ENCODE data around the gene MEPCE. TPM values are rescaled to one million over a fixed set of nuclear protein-coding genes. Genes with fewer than 3 reads are reported as not detected.
A peak's percentile ranks its signal among the peaks of the same experiment; 100 is the strongest.

The MEPCE gene
- total RNA-seq, 2 experiments from 2014 or later, result 49.1 to 50.5 TPM

DNA sequence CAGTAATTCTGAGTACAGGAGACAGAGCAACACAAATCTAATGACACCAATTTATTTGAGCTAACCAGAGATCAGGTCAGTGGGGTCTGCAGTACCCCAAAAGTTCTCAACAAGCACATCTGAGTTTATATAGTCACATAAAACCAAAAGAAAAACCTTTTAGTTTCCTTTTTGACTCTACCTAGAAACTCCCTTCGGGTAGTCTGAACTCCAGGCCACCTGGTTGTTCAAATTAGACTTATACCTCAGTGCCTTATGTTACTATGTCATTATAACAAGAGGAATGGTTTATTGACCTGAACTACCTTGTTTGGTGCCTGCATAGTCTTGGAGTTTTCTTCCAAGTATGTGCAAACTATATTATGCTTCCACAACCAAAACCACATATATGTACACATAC lies 15.7 kb upstream of the MEPCE start:
- no peaks in the 10 kb centered on the region for H3K36me3 Mint-ChIP-seq (ENCODE audit: low read depth)
- ChIA-PET POLR2A (no interaction called here), CTCF (interaction anchor here (0.9 to 1.3 kb wide), 2 partner anchors 10 to 299 kb away, joined by 3 to 6 read pairs; no protein-coding TSS in a partner anchor)
- no peak overlapping the region for H3K27ac Mint-ChIP-seq
- H3K27me3 Mint-ChIP-seq, result no peaks in the 10 kb centered on the region
- no peak overlapping the region for H3K4me3 Mint-ChIP-seq
- peaks cover 8% of the 10 kb centered on the region for H3K4me1 Mint-ChIP-seq
- DNase-seq, result no peak
- H3K9me3 Mint-ChIP-seq, result no peaks in the 10 kb centered on the region

GRCh38 chr7:100415448-100415847 lies 14.2 kb upstream of the MEPCE start:
- ChIA-PET CTCF (interaction anchor here (0.6 to 1.4 kb wide), 5 partner anchors 8 to 285 kb away, joined by 3 to 5 read pairs (median 4); partner anchors contain the start of gene ZCWPW1), POLR2A (no interaction called here)
- peaks cover 3% of the 10 kb centered on the region for H3K27me3 Mint-ChIP-seq
- DNase-seq, result no peak
- no peaks in the 10 kb centered on the region for H3K36me3 Mint-ChIP-seq (ENCODE audit: low read depth)
- peaks cover 8% of the 10 kb centered on the region for H3K4me1 Mint-ChIP-seq
- H3K4me3 Mint-ChIP-seq, result no peak overlapping the region
- H3K9me3 Mint-ChIP-seq, result no peaks in the 10 kb centered on the region
- no peak overlapping the region for H3K27ac Mint-ChIP-seq

DNA sequence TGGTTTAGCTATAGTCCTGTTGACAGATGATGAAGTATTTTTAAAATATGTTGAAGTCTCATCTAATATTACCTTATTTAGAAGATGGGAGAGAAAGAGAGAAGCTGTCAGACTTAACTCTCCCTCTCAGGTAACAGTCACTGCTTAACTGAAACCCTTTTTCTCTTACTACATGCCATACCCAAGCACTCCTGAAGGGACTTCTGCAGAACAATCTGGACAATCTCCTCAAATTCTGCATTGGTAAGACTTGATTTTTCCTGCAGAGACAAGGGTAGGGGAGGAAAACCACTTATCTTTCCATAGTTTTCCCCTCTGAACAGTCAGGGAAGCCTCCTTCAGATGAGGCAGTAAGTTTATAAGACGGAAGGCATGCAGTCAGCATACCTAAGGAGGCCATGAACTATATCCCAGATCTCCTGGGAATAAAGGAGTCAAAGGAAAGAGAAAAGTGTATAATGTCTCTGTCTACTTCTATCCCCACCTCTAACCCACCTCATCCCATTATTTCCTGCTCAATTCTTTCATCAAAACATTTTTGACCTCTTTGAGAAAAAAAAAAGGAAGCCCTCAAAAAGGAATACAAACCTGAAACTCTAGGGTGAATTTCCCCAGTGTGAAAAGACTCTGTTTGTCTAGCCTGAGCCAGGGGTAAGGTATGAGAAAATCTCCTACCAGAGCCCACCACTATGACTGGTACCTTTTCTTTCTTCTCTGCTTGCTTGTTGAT lies 10.5 kb upstream of the MEPCE start:
- Mint-ChIP-seq H3K4me3 (no peak overlapping the region), H3K36me3 (ENCODE audit: low read depth) (no peaks in the 10 kb centered on the region), H3K27me3 (peaks cover 3% of the 10 kb centered on the region), H3K9me3 (no peaks in the 10 kb centered on the region), H3K27ac (no peak overlapping the region), H3K4me1 (no peaks in the 10 kb centered on the region)
- CTCF ChIA-PET, result interaction anchor here (1.5 to 1.9 kb wide), 2 partner anchors 9 to 11 kb away, joined by 5 to 10 read pairs; partner anchors contain the start of gene ZCWPW1
- POLR2A ChIA-PET, result no interaction called here
- no peak for DNase-seq

DNA sequence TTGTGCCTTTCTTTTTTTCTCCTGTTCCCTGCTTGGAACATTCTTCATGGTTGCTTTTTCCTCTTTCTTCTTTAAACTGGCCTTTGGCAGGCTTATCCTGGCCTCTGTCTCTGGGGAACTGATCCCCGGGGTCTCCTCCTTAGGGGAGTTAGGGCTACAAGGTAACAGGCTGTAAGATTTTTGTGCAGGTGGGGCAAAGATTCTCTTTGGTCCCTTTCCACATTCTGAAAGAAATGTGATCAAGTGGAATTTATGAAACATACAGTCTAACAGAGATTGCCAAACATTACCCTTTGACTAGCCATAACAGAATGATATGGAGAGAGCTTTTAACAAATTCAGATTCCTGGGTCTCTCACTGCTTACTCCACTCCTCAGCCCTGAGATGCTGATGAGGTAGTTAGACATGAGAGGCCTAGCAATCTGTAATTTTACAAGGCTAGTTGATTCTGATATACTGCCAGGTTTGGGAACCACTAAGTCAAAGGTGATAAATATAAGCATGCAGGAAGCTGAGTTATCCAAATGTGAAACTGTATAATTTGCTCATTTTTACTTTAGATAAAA lies 9.9 kb upstream of the MEPCE start:
- H3K36me3 Mint-ChIP-seq (ENCODE audit: low read depth), result no peaks in the 10 kb centered on the region
- H3K27me3 Mint-ChIP-seq, result peaks cover 3% of the 10 kb centered on the region
- ChIA-PET CTCF (interaction anchor here (1.2 kb wide), 1 partner anchor 9 kb away, joined by 3 read pairs; the partner anchor contains the start of gene ZCWPW1), POLR2A (no interaction called here)
- H3K4me3 Mint-ChIP-seq, result no peak overlapping the region
- no peak overlapping the region for H3K27ac Mint-ChIP-seq
- DNase-seq, result no peak
- no peaks in the 10 kb centered on the region for H3K4me1 Mint-ChIP-seq
- no peaks in the 10 kb centered on the region for H3K9me3 Mint-ChIP-seq

DNA sequence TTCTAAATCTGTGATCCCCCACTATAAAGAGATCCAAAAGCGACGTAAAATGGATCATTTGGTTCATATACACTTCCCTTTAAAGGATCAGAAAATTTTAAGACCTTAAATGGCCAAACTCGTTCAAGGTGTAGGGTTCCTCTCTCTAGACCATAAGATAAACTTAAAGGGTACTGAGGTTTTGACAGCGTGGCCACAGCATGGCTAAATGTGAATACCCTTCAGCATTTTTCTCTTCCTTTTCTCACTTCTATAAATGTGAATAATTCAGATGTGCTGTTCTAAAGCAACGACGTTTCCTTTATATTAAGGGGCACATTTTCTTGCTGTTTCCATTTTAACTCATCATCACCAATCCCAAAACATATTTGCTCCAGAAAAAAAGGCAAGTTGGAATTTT lies 6.3 kb upstream of the MEPCE start:
- Mint-ChIP-seq H3K27ac (no peak overlapping the region), H3K4me1 (peaks cover 7% of the 10 kb centered on the region), H3K4me3 (no peak overlapping the region), H3K9me3 (peaks cover 5% of the 10 kb centered on the region), H3K27me3 (peaks cover 5% of the 10 kb centered on the region), H3K36me3 (ENCODE audit: low read depth) (peaks cover 5% of the 10 kb centered on the region)
- CTCF ChIA-PET, result interaction anchor here (0.7 to 0.8 kb wide), 2 partner anchors 138 to 291 kb away, joined by 3 to 4 read pairs; no protein-coding TSS in a partner anchor
- POLR2A ChIA-PET, result no interaction called here
- DNase-seq, result no peak

GRCh38 chr7:100425347-100425746 lies 4.3 kb upstream of the MEPCE start:
- ChIA-PET POLR2A (no interaction called here), CTCF (no interaction called here)
- peaks cover 14% of the 10 kb centered on the region for H3K4me1 Mint-ChIP-seq
- no peak overlapping the region for H3K4me3 Mint-ChIP-seq
- H3K27ac Mint-ChIP-seq, result no peak overlapping the region
- DNase-seq, result no peak
- peaks cover 11% of the 10 kb centered on the region for H3K36me3 Mint-ChIP-seq (ENCODE audit: low read depth)
- H3K9me3 Mint-ChIP-seq, result peaks cover 5% of the 10 kb centered on the region
- peaks cover 3% of the 10 kb centered on the region for H3K27me3 Mint-ChIP-seq

- POLR2A ChIA-PET, result no interaction called here
- peaks cover 22% of the 10 kb centered on the region for H3K36me3 Mint-ChIP-seq (ENCODE audit: low read depth)
- H3K27me3 Mint-ChIP-seq, result peaks cover 3% of the 10 kb centered on the region
- no peak for DNase-seq
- no peak overlapping the region for H3K4me3 Mint-ChIP-seq
- H3K9me3 Mint-ChIP-seq, result peaks cover 5% of the 10 kb centered on the region
- H3K4me1 Mint-ChIP-seq, result peaks cover 26% of the 10 kb centered on the region
- CTCF ChIA-PET, result interaction anchor here (0.7 kb wide), 1 partner anchor 181 kb away, joined by 3 read pairs; no protein-coding TSS in a partner anchor
- no peak overlapping the region for H3K27ac Mint-ChIP-seq
These were observed 3.1 kb upstream of the MEPCE start for GRCh38 chr7:100426516-100426915.

DNA sequence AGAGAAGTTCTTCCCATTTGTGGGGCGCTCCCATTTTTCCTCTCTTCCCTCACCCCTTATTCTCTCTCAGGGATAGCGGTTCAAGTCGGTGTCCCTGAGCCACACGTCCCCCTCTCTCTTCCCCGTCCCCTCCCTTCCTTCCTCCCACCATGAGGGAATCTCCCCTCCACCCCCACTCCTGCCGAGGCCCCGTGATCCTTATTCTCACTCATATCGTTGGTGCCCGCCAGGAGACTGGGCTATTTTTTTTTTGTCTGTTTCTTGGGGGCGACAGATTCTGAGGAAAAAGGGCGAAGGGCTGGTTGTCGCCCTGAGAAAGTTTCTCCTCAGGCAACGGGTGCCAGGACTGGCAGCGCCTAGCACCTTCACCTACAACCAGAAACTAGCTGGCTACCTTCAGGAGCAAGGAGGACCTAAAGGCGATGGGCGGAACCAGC lies 1.9 kb upstream of the MEPCE start:
- no peak for DNase-seq
- Mint-ChIP-seq H3K27me3 (peaks cover 3% of the 10 kb centered on the region), H3K36me3 (ENCODE audit: low read depth) (peaks cover 33% of the 10 kb centered on the region), H3K4me3 (peak overlapping the region; percentile 97), H3K27ac (peak overlapping the region; percentile 100), H3K4me1 (peaks cover 39% of the 10 kb centered on the region), H3K9me3 (peaks cover 5% of the 10 kb centered on the region)
- POLR2A ChIA-PET, result interaction anchor here (0.6 to 1.1 kb wide), 3 partner anchors 158 to 251 kb away, joined by 3 to 9 read pairs (median 3); partner anchors contain the start of genes FBXO24 and GPC2
- CTCF ChIA-PET, result interaction anchor here (1.2 to 2.6 kb wide), 7 partner anchors 9 to 277 kb away, joined by 3 to 14 read pairs (median 5); no protein-coding TSS in a partner anchor

- H3K9me3 Mint-ChIP-seq, result peaks cover 5% of the 10 kb centered on the region
- ChIA-PET POLR2A (interaction anchor here (0.6 to 1.1 kb wide), 8 partner anchors 30 to 1047 kb away, joined by 3 to 9 read pairs (median 3); partner anchors contain the start of genes FBXO24, GPC2 and POP7), CTCF (interaction anchor here (0.6 to 2.6 kb wide), 15 partner anchors 8 to 307 kb away, joined by 3 to 14 read pairs (median 4); partner anchors contain the start of gene LAMTOR4)
- peaks cover 45% of the 10 kb centered on the region for H3K4me1 Mint-ChIP-seq
- H3K4me3 Mint-ChIP-seq, result peak within 1 kb of the TSS; percentile 97
- peaks cover 39% of the 10 kb centered on the region for H3K36me3 Mint-ChIP-seq (ENCODE audit: low read depth)
- peak; percentile 97 for DNase-seq
- peak within 1 kb of the TSS; percentile 100 for H3K27ac Mint-ChIP-seq
- H3K27me3 Mint-ChIP-seq, result peaks cover 3% of the 10 kb centered on the region
These were observed 1.2 kb upstream of the MEPCE start, which contains the start of gene ZCWPW1 for GRCh38 chr7:100428199-100428966. ZCWPW1 (minus strand) TSS chr7:100428703; CDS start chr7:100420649, 8,054 bp downstream.

- ChIA-PET CTCF (interaction anchor here (0.6 to 2.6 kb wide), 17 partner anchors 9 to 308 kb away, joined by 3 to 14 read pairs (median 4); partner anchors contain the start of gene LAMTOR4), POLR2A (interaction anchor here (0.6 to 1.1 kb wide), 5 partner anchors 31 to 1048 kb away, joined by 3 to 5 read pairs (median 3); no protein-coding TSS in a partner anchor)
- peak overlapping the region; percentile 100 for H3K27ac Mint-ChIP-seq
- DNase-seq, result peak; percentile 100
- peak overlapping the region; percentile 97 for H3K4me3 Mint-ChIP-seq
- peaks cover 5% of the 10 kb centered on the region for H3K9me3 Mint-ChIP-seq
- peaks cover 3% of the 10 kb centered on the region for H3K27me3 Mint-ChIP-seq
- H3K36me3 Mint-ChIP-seq (ENCODE audit: low read depth), result peaks cover 46% of the 10 kb centered on the region
- H3K4me1 Mint-ChIP-seq, result peaks cover 52% of the 10 kb centered on the region
These were observed 529 bp upstream of the MEPCE start for GRCh38 chr7:100428967-100429636.

- H3K27ac Mint-ChIP-seq, result peak overlapping the region; percentile 94
- peak overlapping the region; percentile 81 for H3K4me3 Mint-ChIP-seq
- H3K4me1 Mint-ChIP-seq, result peaks cover 66% of the 10 kb centered on the region
- H3K27me3 Mint-ChIP-seq, result peaks cover 3% of the 10 kb centered on the region
- ChIA-PET CTCF (interaction anchor here (0.6 to 2.6 kb wide), 3 partner anchors 19 to 1039 kb away, joined by 6 to 14 read pairs (median 6); no protein-coding TSS in a partner anchor), POLR2A (interaction anchor here (0.6 kb wide), 1 partner anchor 16 kb away, joined by 4 read pairs; no protein-coding TSS in a partner anchor)
- peaks cover 5% of the 10 kb centered on the region for H3K9me3 Mint-ChIP-seq
- H3K36me3 Mint-ChIP-seq (ENCODE audit: low read depth), result peaks cover 61% of the 10 kb centered on the region
- DNase-seq, result peak; percentile 30
These were observed 1.1 kb downstream of the MEPCE start for GRCh38 chr7:100430493-100431285.

Data from activated CD4-positive, alpha-beta T cell treated with anti-CD3 and anti-CD28 coated beads, Interleukin-2, amount 10 ng/mL, durations not matched to agents 7 days and 5 days (primary cell).